HTR-8/SVneo (cell line): ENCODE data around the gene PPP2R5C.
A peak's percentile ranks its signal among the peaks of the same experiment; 100 is the strongest.

Source experiments
- DNase-seq: peaks from one replicate; pipeline ENCODE4 v3.0.0; 2011; ENCODE audit warnings: low spot score, mixed read lengths; ENCODE audit not compliant: insufficient read length
- FAIRE-seq: peaks from 2 replicates; lab custom pipeline; 2011; peaks lifted over from hg19 to GRCh38; lab: Jason Lieb, UNC

Gene PPP2R5C

DNA sequence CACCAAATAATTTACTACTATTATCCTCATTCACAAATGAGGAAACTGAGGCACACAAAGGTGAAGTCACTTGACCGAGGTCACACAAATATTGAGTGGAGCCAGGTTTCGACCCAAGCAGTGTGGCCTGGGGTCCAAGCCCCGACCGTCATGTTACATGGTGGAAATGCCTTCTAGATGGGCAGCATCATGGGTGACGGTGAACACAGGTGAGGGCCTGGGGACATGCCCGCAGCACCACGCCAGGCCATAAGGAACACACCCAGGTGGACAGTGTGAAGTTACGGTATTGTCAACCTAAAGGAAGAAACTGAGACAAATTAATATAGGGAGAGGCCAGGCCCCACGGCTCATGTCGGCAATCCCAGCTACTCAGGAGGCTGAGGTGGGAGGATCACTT is 167.6 kb downstream of the PPP2R5C start:
- DNase-seq = no peak
- FAIRE-seq = peak; percentile 23

GRCh38 chr14:101929946-101930345 is 168.4 kb downstream of the PPP2R5C start:
- no peak for FAIRE-seq
- no peak for DNase-seq

- no peak for FAIRE-seq
- DNase-seq = no peak
These were observed 171.2 kb downstream of the PPP2R5C start for GRCh38 chr14:101932673-101933072.

DNA sequence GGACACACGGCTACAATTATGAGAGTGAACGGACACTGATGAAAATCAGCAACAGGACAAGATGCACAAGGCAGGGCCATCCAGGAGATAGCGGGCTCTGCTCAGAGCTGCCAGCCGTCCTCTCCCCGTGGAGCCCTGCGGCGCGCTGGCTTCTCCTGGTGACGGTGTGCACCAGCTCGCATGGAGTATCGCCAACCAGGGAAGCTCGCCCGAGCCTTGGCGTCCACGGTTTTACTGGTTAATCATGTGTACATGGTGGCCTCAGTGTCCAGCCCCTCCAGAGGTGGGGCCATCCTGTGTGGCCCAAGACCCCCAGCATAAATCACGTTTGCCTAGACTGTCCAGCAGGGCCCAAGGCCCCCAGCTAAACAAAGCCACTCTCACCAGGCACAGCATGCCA is 171.7 kb downstream of the PPP2R5C start:
- DNase-seq = no peak
- FAIRE-seq = no peak

DNA sequence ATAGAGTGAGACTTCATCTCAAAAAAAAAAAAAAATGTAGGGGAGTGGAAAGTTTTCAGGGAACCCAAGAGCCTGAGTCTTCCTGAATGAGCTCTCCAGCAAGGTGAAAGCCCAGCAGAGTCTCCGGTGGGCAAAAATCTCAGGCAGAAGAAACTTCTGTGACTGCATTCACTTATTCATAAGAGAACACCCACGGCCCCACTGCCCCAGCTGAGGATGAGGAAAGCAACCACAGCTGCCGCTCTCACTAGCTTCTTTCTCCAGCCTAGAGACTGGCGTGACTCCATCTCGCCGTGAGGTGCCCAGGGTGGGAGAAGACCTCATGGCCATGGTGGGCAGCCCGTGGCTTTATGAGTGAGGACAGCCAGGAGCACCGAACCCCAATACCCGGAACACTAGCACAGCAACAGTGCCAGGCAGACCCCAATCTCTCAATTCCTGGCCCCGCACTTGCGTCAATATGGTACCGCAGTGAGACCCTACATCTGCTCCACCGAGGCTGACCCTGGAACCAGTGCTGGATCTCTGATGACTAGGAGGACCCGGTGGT is 173.2 kb downstream of the PPP2R5C start:
- no peak for DNase-seq
- no peak for FAIRE-seq

DNA sequence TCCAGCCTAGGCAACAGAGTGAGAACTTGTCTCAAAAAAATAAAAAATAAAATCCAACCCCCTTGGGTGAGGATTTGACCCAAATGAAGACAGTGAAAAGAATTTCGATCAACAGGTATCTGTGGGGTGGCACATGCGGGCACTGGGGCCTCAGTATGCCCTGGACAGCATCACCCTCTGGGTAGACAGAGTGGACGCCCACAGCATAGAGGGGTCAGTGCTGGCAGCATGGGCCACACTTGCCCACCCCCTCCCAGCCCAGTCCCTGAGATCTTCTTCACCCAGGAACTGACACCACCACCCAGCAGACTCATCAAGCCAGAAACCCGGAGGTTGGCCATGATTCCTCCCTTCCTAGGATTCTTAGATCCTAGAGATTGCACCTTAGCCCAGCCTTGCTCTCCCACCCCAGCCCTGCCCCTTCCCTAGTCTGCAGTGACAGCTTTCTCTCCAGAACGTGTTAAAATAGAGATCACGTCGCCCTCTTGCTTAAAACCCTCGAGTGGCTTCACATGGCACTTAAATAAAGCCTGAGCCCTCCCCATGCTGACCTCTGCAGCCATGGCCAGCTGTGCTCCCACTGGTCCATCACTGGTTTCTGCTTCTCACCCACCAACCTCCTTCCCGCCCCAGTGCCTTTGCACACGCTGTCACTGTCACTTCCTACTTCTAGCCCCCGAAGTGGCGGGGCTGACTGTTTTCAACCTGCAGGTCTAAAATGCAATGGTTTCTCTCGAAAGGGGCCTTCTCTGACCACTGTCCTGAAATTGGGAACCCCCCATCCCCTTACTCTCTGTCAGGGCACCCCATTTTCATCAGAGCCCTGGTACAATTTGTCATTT is 176.6 kb downstream of the PPP2R5C start:
- FAIRE-seq = no peak
- DNase-seq = no peak

DNA sequence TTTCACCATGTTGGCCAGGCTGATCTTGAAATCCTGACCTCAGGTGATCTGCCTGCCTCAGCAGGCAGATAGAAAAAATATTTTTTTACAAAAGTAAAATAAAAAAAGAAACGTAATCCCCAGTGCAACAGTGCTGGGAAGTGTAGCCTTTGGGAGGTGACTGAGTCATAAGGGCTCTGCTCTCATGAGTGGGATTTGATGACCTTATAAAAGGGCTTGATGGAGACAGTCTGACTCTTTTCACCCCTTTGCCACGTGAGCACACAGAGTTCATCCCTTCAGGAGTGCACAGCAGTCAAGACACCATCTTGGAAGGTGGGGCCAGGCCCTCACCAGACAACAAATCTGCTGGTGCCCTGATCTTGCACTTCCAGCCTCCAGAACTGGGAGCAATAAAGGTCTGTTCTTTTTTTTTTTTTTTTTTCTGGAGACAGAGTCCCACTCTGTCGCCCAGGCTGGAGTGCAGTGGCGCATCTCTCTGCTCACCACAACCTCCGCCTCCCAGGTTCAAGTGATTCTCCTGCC is 178.2 kb downstream of the PPP2R5C start:
- DNase-seq = no peak
- FAIRE-seq = no peak

GRCh38 chr14:101944451-101944850 is 182.9 kb downstream of the PPP2R5C start:
- no peak for FAIRE-seq
- no peak for DNase-seq

GRCh38 chr14:101945171-101945570 is 183.7 kb downstream of the PPP2R5C start:
- FAIRE-seq (no peak), DNase-seq (no peak)

GRCh38 chr14:101947577-101947903 is 186.0 kb downstream of the PPP2R5C start:
- DNase-seq = no peak
- FAIRE-seq = no peak

DNA sequence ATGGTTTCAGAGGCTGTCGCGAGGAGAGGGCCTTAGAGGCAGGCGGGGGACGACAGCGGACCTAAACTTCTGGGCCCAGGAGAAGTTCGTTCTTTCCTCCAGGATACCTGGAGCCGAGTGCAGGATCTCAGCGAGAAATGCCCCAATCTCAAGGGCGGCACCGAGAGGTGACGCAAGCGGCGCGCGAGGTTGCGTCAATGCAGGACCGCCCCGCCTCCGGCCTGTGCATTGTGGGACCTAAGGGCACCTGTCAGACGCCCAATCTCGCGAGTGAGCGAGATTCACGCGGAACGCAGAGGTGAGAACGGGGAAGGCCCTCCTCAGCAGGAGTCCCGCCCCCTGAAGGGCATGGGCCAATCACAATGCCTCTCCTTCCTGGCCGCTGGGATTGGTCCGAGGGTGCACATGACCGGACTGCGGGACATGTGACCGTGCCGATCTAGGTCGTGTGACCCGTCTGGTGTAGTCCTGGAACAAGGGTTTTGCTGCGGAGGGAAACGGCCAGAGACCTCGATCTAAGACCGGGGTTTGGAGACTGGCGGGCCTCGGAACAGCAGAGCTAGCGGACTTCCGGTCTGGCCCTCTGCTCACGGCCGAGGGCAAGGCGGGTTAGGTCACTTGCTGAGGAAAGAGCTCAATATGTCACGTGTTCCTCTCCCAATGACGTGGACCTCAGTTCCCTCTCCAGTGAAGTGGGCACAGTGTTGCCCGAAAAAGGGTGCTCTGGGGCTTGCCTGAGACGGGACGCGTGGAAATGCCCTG is 186.6 kb downstream of the PPP2R5C start:
- FAIRE-seq = peak; percentile 99
- peak; percentile 99 for DNase-seq

GRCh38 chr14:101948666-101949216 is 187.2 kb downstream of the PPP2R5C start:
- FAIRE-seq = peak; percentile 69
- DNase-seq = no peak

GRCh38 chr14:101950100-101950499 is 188.6 kb downstream of the PPP2R5C start:
- no peak for FAIRE-seq
- DNase-seq = no peak

DNA sequence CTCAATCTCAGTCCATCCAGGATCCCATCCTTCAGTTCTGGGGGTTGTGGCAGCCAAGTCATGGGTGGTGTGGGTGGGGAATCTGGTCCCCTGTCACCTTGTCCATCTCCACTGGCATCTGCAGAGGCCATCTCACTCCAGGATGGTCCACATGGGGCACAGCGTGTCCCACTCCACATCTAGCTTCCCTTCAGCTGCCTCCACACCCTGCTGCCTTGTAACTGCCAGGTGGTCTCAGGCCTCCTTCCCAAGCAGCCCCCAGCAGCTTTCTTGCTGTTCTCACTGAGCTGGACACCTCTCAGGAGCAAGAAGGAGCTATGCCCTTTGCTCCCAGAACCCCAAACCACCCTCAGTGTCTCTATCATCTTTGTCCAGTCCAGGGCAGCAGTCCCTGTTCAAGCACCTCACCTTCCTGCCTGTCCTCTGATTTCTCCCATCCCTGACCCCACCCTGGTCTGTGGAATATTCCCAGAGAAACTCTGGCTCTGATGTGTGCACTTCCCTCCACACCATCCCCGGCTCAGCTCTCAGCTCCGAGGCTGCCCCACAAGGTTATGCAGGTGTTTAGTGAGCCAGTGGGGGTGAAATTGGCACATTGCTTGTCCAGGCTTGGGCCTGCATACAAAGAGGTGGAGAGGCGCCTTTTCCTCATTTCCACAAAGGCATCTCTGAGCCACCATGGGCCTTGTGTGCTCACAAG is 189.2 kb downstream of the PPP2R5C start:
- FAIRE-seq (no peak), DNase-seq (no peak)

- DNase-seq = no peak
- peak; percentile 72 for FAIRE-seq
These were observed 191.6 kb downstream of the PPP2R5C start for GRCh38 chr14:101953151-101953550.

GRCh38 chr14:101954501-101954900 is 193.0 kb downstream of the PPP2R5C start:
- FAIRE-seq (no peak), DNase-seq (no peak)

GRCh38 chr14:101955695-101956161 is 194.2 kb downstream of the PPP2R5C start:
- no peak for DNase-seq
- no peak for FAIRE-seq

DNA sequence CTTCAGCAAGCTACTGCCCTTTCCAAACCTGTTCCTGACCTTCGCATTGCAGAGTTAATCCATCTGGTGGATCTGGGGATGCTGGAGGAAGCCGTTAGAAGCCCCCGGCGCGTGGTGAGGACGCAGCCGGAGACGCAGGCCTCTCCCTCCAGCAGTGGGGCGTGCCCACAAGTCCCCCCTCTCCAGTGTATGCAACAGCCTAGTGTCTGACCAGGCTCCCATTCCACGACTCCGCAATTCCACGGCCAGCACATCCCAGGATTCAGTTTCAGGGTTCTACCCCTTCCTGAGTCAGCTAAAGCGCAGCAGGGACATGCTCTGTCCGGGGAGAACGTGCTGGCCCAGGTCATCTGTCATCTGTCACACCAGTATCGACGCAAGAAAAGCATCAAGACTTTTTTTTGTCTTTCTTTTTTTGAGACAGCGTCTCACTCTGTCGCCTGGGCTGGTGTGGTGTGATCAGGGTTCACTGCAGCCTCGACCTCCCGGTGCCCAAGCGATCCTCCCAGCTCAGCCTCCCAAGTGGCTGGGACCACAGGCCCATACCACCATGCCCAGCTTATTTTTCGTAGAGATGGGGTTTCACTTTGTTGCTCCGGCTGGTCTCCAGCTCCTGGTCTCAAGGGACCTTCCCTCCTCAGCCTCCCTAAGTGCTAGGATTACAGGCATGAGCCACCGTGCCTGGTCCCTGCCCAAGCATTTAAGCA is 194.8 kb downstream of the PPP2R5C start:
- no peak for FAIRE-seq
- no peak for DNase-seq

DNA sequence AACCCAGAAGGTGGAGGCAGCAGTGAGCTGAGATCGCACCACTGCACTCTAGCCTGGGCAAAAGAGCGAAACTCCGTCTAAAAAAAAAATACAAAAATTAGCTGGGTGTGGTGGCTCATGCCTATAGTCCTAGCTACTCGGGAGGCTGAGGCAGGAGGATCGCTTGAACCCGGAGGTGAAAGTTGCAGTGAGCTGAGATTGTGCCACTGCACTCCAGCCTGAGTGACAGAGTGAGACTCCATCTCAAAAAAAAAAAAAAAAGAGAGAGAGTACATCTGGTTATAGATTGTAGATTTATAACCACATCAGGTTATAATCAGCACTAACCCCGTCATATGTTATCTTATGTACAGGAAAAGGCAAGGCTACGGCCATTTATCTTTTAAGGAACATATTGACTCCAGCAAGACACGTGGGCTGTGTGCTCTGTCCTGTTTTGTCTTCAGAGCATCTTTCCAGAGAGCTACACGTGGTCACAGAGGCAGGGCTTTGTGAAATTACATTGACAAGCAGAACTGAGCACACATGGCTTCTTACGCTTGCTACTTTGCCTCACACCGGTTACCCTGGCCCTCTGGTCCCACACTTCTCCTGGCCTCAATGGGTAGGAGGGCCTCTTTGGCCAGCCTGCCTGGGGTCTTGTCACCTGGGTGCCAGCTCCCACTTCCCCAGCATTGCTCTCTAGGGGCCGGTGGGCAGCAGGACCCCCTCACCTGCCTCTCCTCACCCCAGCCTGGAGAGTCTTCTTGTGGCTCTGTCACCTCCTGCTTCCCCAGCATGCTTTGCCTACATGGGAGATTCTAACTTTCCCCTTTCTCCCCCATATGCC is 196.1 kb downstream of the PPP2R5C start:
- DNase-seq = no peak
- FAIRE-seq = no peak
